Upper lobe of right lung (tissue), 1 donor: ENCODE data around the gene SLC37A4. TPM values are rescaled to one million over a fixed set of nuclear protein-coding genes. Genes with fewer than 3 reads are reported as not detected.

Source experiments
- ATAC-seq: fragments of 200-7000 bp; cut with Tn5 transposase; one replicate; pipeline ENCODE4 v1.9.1; 2020; ENCODE audit warnings: mild to moderate bottlenecking, moderate library complexity
- DNase-seq: peaks from one replicate; pipeline ENCODE4 v3.0.0-alpha.2; 2020
- H3K27ac ChIP-seq: fragments of 200-600 bp; one replicate; pipeline ENCODE4 v1.8.0; 2022
- H3K27me3 ChIP-seq: fragments of 200-600 bp; one replicate; pipeline ENCODE4 v1.8.0; 2022; ENCODE audit warnings: mild to moderate bottlenecking
- H3K36me3 ChIP-seq: fragments of 200-600 bp; one replicate; pipeline ENCODE4 v1.8.0; 2022
- H3K4me1 ChIP-seq: fragments of 200-600 bp; one replicate; pipeline ENCODE4 v1.8.0; 2022
- H3K4me3 ChIP-seq: fragments of 200-600 bp; one replicate; pipeline ENCODE4 v1.8.0; 2022; ENCODE audit warnings: mild to moderate bottlenecking
- H3K9me3 ChIP-seq: fragments of 200-600 bp; one replicate; pipeline ENCODE4 v1.8.0; 2022
- intact Hi-C: fragments of 100-400 bp; cut with DNase I; formaldehyde crosslinking; loops from one replicate; pipeline ENCODE4 v1.11.0; 2022
- total RNA-seq: library from RNA; stranded (reverse); fragmentation: NEBNext Ultra II Directional; extraction: Animal tissue kit (Norgen Biotek cat#: 25700); gene quantifications from one replicate; pipeline ENCODE4 v1.2.1, GENCODE V29; 2021
- TF ChIP-seq, protein P1 (sequence below): fragments of 200-600 bp; IDR thresholded peaks from one replicate; pipeline ENCODE4 v1.8.0; 2022; ENCODE audit warnings: antibody characterized with exemption
- donor health status: DM: no; HTN: yes; CAD: no; lungs with severe emphysema.

Gene SLC37A4
- total RNA-seq, 1 donor from 2014 or later: 19.3 TPM

DNA sequence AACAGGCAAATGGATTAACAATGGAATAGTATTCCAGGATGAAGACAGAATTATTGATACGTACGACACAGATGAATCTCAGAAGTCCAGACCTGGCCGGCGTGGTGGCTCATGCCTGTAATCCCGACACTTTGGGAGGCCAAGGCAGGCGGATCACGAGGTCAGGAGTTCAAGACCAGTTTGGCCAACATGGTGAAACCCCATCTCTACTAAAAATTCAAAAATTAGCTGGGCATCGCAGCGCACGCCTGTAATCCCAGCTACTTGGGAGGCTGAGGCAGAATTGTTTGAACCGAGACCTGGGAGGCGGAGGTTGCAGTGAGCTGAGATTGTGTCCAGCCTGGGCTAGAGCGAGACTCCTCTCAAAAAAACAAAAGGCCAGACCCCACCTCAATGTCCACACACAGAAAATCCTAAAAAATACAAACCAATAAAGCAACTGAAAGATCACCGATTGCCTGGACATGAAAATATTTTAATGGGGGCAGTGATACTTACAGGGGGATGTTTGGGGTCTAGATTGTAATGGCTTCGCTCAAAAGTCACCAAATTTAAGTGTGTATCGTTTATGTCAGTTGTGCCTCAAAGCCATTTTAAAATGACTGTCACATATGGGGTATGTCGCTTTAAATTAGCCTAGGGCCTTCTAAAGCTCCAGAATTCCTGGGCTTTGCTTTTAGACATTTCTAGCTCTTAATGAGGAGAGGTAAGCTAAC is 16.3 kb downstream of the SLC37A4 start:
- no peak for DNase-seq
- TF ChIP-seq, protein P1, sequence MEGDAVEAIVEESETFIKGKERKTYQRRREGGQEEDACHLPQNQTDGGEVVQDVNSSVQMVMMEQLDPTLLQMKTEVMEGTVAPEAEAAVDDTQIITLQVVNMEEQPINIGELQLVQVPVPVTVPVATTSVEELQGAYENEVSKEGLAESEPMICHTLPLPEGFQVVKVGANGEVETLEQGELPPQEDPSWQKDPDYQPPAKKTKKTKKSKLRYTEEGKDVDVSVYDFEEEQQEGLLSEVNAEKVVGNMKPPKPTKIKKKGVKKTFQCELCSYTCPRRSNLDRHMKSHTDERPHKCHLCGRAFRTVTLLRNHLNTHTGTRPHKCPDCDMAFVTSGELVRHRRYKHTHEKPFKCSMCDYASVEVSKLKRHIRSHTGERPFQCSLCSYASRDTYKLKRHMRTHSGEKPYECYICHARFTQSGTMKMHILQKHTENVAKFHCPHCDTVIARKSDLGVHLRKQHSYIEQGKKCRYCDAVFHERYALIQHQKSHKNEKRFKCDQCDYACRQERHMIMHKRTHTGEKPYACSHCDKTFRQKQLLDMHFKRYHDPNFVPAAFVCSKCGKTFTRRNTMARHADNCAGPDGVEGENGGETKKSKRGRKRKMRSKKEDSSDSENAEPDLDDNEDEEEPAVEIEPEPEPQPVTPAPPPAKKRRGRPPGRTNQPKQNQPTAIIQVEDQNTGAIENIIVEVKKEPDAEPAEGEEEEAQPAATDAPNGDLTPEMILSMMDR: no peak
- Histone ChIP-seq H3K9me3 (no peaks in the 10 kb centered on the region), H3K4me1 (peaks cover 17% of the 10 kb centered on the region), H3K36me3 (peaks cover 76% of the 10 kb centered on the region), H3K27me3 (no peaks in the 10 kb centered on the region), H3K4me3 (no peak overlapping the region), H3K27ac (no peak overlapping the region)
- intact Hi-C loops: no loop called here
- no peak for ATAC-seq

DNA sequence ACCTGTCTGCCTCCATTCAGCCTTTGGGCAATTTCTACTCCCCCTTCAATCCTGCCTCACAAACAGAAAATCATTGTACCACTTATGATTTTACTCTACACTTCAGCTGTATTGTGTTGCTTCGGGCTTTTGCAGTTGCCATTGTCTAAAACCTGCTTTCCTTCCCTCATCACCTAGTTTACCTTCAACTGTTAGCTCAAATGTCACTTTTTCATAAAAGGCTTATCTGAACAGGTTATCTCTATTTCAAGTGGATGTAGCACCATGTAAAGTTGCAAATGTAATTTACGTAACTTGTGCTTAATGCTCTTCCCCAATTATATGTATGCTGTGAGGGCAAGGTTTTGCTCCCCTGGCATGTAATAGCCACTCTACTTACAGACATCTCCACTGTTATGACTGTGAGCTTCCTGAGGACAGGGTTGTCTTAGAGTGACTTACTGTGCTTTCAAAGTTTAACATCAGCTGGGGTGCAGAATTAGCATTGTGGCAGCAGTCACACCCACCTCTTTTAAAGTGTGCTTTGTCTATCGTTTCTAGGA is 18.0 kb downstream of the SLC37A4 start:
- Histone ChIP-seq H3K36me3 (peaks cover 92% of the 10 kb centered on the region), H3K4me3 (no peak overlapping the region), H3K4me1 (peaks cover 17% of the 10 kb centered on the region), H3K9me3 (no peaks in the 10 kb centered on the region), H3K27ac (no peak overlapping the region), H3K27me3 (no peaks in the 10 kb centered on the region)
- ATAC-seq (no peak), DNase-seq (no peak)
- TF ChIP-seq, protein P1: no peak
- intact Hi-C loops: no loop called here

DNA sequence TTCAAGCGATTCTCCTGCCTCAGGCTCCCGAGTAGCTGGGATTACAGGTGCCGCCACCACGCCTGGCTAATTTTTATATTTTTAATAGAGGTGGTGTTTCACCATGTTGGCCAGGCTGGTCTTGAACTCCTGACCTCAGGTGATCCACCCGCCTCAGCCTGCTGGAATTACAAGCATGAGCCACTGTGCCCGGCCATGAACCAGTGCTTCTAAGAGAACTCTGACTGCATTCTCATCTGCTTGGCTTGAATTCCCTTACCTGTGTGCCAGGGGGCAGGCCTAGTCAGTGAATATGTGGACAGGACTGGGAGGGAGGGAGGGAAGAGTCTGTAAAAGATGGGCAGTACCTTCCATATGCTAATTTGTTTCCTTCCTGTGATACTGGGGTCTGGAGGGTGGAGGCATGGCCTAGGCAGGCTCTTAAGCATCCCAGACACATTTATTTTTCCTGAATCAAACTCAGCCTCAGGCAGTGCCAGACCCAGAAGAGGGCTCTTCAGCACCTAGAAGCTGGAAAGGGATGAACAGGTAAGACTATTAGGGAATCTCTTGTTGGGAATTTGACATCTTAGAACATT is 19.1 kb downstream of the SLC37A4 start:
- no peak for DNase-seq
- Histone ChIP-seq H3K9me3 (no peaks in the 10 kb centered on the region), H3K4me3 (no peak overlapping the region), H3K4me1 (peaks cover 9% of the 10 kb centered on the region), H3K36me3 (peaks cover 97% of the 10 kb centered on the region), H3K27me3 (no peaks in the 10 kb centered on the region), H3K27ac (no peak overlapping the region)
- intact Hi-C loops: no loop called here
- TF ChIP-seq, protein P1: no peak
- no peak for ATAC-seq

DNA sequence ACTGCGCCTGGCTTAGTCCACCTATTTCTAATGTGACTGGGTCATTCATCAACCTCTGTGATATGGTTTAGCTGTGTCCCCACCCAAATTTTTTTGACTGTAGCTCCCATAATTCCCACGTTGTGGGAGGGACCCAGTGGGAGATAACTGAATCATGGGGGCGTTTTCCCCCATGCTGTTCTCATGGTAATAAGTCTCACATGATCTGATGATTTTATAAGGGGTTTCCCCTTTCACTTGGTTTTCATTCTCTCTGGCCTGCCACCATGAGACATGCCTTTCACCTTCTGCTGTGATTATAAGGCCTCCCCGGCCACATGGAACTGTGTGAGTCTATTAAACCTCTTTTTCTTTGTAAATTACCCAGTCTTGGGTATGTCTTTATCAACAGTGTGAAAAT is 24.0 kb downstream of the SLC37A4 start:
- Histone ChIP-seq H3K4me1 (no peaks in the 10 kb centered on the region), H3K36me3 (peaks cover 82% of the 10 kb centered on the region), H3K27me3 (no peaks in the 10 kb centered on the region), H3K9me3 (no peaks in the 10 kb centered on the region), H3K4me3 (no peak overlapping the region), H3K27ac (no peak overlapping the region)
- ATAC-seq (no peak), DNase-seq (no peak)
- intact Hi-C loops: no loop called here
- TF ChIP-seq, protein P1: no peak

DNA sequence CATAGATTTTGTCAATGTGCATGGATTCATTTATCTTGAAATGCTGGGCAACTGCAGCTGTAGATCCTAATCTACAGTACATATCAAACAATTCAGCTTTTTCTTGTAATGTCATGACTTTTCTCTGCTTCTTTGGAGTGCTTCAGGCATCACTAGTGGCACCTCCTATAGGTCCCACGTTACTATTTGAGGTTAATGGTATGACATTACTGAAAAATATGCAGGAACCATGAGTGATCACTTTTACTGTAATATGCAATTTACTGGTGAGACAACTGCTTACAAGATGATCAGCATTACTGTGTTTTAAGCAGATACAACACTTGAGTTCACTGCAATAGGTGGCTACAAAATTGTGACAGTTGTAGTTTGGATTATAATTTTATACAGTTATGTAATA is 29.8 kb downstream of the SLC37A4 start:
- no peak overlapping the region for H3K4me3 ChIP-seq
- TF ChIP-seq, protein P1: no peak
- no peaks in the 10 kb centered on the region for H3K27me3 ChIP-seq
- H3K9me3 ChIP-seq: no peaks in the 10 kb centered on the region
- no peak for ATAC-seq
- intact Hi-C loops: no loop called here
- H3K36me3 ChIP-seq: peaks cover 48% of the 10 kb centered on the region
- DNase-seq: no peak
- no peak overlapping the region for H3K27ac ChIP-seq
- H3K4me1 ChIP-seq: peaks cover 13% of the 10 kb centered on the region
